K562 (cell line): ENCODE measurements around the gene TSG101. TPM values are rescaled to one million over a fixed set of nuclear protein-coding genes. Genes with fewer than 3 reads are reported as not detected.

Experiments used
- ADNP ChIP-seq: fragments of 200-800 bp; sonication (Bioruptor generic); IDR thresholded peaks from 2 replicates; pipeline ENCODE4 v1.6.1; 2016; ENCODE audit warnings: missing genetic modification characterization, missing compliant biosample characterization
- CTBP1 ChIP-seq: fragments of 450-650 bp; IDR thresholded peaks from 2 replicates; pipeline ENCODE4 v1.6.1; 2016; ENCODE audit warnings: borderline replicate concordance
- DACH1 ChIP-seq: fragments of 450-650 bp; IDR thresholded peaks from 2 replicates; pipeline ENCODE4 v1.6.1; 2018; ENCODE audit not compliant: partially characterized antibody
- FOSL1 ChIP-seq: fragments of 200-800 bp; sonication (Bioruptor generic); conservative IDR thresholded peaks from 2 replicates; pipeline ENCODE4 v1.6.1; 2016; ENCODE audit warnings: missing genetic modification characterization, missing compliant biosample characterization
- NCOA2 ChIP-seq, 2 experiments: fragments of 450-650 bp; IDR thresholded peaks; 2 replicates each; pipeline ENCODE4 v1.6.1; 2018; ENCODE audit warnings: mild to moderate bottlenecking in 2 of 2, moderate library complexity in 1 of 2; ENCODE audit not compliant: partially characterized antibody in 2 of 2
- PRMT5 ChIP-seq: sonication (generic); formaldehyde crosslinking; IDR thresholded peaks from 2 replicates; pipeline ENCODE4 v1.5.0; 2020; ENCODE audit warnings: missing genetic modification reagents
- RBM39 ChIP-seq: fragments of 200-400 bp; formaldehyde crosslinking; optimal IDR thresholded peaks from 2 replicates; pipeline ENCODE3; 2018; ENCODE audit warnings: low read depth, low read length
- SREBF1 ChIP-seq: fragments of 150-350 bp; IDR thresholded peaks from 2 replicates; pipeline ENCODE4 v1.6.1; 2014; ENCODE audit warnings: antibody characterized with exemption, low read depth, low read length, borderline replicate concordance
- ZNF12 ChIP-seq: sonication (generic); formaldehyde crosslinking; IDR thresholded peaks from 2 replicates; pipeline ENCODE4 v1.4.0; 2020; ENCODE audit warnings: mild to moderate bottlenecking, missing genetic modification reagents
- ZNF146 ChIP-seq: IDR thresholded peaks from one replicate; pipeline ENCODE4 v1.6.1; 2018; ENCODE audit warnings: missing compliant biosample characterization; ENCODE audit not compliant: unreplicated experiment
- ZNF445 ChIP-seq: fragments of 250-450 bp; sonication (Bioruptor Pico); IDR thresholded peaks from 2 replicates; pipeline ENCODE4 v1.4.0; 2020; ENCODE audit warnings: low read depth, mild to moderate bottlenecking, moderate library complexity
- polyA plus RNA-seq, 8 experiments: library from polyadenylated mRNA; depleted of rRNA in 4 of 8; stranded (reverse) in 5 of 8; unstranded in 3 of 8; fragments of >200 nt; fragmentation: Nextera tagmentation in 2 of 8; fragmentation: Illumina TruSeq in 1 of 8; extraction: Ambion mirVana in 2 of 8; extraction: Trizol in 1 of 8; gene quantifications; 2 replicates each; pipeline versions ENCODE4 v1.2.1 to v1.2.3, GENCODE V29; 2011 to 2014; ENCODE audit warnings: inconsistent platforms in 1 of 8, missing spikeins in 1 of 8
- total RNA-seq, 7 experiments: library from RNA; depleted of rRNA in 6 of 7; stranded (reverse); fragments of >200 nt in 6 of 7; fragmentation: Illumina TruSeq in 2 of 7; extraction: Trizol in 2 of 7; gene quantifications; 2 replicates each; pipeline versions ENCODE4 v1.2.1 to v1.2.3, GENCODE V29; 2011 to 2021; ENCODE audit warnings: low replicate concordance in 1 of 7
- TF ChIP-seq, protein P1 (sequence below): fragments of 250-450 bp; sonication (Bioruptor Pico); IDR thresholded peaks from 2 replicates; pipeline ENCODE4 v1.4.0; 2020
- TF ChIP-seq, protein P2 (sequence below): fragments of 250-450 bp; sonication (Bioruptor Pico); IDR thresholded peaks from 2 replicates; pipeline ENCODE4 v1.8.0; 2022; ENCODE audit warnings: moderate library complexity, mild to moderate bottlenecking, inconsistent platforms
- TF ChIP-seq, protein P3 (sequence below): fragments of 450-650 bp; IDR thresholded peaks from 2 replicates; pipeline ENCODE4 v1.6.1; 2017; ENCODE audit warnings: antibody characterized with exemption, mild to moderate bottlenecking

Gene TSG101
- total and polyA plus RNA-seq, 9 of the 15 experiments (the other 6 are each of a cell fraction or from before 2014, with no cell fraction given), result 24.6 to 141 (median 60.0) TPM

GRCh38 chr11:18526521-18527296 is at the start of gene TSG101 (continued):
- no peak for TF ChIP-seq SREBF1
- TF ChIP-seq FOSL1 (tag), result no peak
- TF ChIP-seq CTBP1, result peak; percentile 72; the same call in 1 of the 2 replicates
- TF ChIP-seq, protein P1, sequence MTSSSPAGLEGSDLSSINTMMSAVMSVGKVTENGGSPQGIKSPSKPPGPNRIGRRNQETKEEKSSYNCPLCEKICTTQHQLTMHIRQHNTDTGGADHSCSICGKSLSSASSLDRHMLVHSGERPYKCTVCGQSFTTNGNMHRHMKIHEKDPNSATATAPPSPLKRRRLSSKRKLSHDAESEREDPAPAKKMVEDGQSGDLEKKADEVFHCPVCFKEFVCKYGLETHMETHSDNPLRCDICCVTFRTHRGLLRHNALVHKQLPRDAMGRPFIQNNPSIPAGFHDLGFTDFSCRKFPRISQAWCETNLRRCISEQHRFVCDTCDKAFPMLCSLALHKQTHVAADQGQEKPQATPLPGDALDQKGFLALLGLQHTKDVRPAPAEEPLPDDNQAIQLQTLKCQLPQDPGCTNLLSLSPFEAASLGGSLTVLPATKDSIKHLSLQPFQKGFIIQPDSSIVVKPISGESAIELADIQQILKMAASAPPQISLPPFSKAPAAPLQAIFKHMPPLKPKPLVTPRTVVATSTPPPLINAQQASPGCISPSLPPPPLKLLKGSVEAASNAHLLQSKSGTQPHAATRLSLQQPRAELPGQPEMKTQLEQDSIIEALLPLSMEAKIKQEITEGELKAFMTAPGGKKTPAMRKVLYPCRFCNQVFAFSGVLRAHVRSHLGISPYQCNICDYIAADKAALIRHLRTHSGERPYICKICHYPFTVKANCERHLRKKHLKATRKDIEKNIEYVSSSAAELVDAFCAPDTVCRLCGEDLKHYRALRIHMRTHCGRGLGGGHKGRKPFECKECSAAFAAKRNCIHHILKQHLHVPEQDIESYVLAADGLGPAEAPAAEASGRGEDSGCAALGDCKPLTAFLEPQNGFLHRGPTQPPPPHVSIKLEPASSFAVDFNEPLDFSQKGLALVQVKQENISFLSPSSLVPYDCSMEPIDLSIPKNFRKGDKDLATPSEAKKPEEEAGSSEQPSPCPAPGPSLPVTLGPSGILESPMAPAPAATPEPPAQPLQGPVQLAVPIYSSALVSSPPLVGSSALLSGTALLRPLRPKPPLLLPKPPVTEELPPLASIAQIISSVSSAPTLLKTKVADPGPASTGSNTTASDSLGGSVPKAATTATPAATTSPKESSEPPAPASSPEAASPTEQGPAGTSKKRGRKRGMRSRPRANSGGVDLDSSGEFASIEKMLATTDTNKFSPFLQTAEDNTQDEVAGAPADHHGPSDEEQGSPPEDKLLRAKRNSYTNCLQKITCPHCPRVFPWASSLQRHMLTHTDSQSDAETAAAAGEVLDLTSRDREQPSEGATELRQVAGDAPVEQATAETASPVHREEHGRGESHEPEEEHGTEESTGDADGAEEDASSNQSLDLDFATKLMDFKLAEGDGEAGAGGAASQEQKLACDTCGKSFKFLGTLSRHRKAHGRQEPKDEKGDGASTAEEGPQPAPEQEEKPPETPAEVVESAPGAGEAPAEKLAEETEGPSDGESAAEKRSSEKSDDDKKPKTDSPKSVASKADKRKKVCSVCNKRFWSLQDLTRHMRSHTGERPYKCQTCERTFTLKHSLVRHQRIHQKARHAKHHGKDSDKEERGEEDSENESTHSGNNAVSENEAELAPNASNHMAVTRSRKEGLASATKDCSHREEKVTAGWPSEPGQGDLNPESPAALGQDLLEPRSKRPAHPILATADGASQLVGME, result no peak
- TF ChIP-seq, protein P2, sequence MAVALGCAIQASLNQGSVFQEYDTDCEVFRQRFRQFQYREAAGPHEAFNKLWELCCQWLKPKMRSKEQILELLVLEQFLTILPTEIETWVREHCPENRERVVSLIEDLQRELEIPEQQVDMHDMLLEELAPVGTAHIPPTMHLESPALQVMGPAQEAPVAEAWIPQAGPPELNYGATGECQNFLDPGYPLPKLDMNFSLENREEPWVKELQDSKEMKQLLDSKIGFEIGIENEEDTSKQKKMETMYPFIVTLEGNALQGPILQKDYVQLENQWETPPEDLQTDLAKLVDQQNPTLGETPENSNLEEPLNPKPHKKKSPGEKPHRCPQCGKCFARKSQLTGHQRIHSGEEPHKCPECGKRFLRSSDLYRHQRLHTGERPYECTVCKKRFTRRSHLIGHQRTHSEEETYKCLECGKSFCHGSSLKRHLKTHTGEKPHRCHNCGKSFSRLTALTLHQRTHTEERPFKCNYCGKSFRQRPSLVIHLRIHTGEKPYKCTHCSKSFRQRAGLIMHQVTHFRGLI, result no peak
- 0 out of 2 replicates have a peak, but pooled peaks have one; percentile 74 for TF ChIP-seq PRMT5 (CRISPR knock-in tag)
- TF ChIP-seq DACH1, result no peak
- no peak for TF ChIP-seq ZNF445
- no peak for TF ChIP-seq ZNF146 (CRISPR knock-in tag)
- TF ChIP-seq ADNP (tag), result no peak
- no peak for TF ChIP-seq RBM39
- TF ChIP-seq NCOA2 (IDR thresholded peaks at IDR 0.05; ENCODE audit: partially characterized antibody in 2 of 2), result no peak
- TF ChIP-seq, protein P3, sequence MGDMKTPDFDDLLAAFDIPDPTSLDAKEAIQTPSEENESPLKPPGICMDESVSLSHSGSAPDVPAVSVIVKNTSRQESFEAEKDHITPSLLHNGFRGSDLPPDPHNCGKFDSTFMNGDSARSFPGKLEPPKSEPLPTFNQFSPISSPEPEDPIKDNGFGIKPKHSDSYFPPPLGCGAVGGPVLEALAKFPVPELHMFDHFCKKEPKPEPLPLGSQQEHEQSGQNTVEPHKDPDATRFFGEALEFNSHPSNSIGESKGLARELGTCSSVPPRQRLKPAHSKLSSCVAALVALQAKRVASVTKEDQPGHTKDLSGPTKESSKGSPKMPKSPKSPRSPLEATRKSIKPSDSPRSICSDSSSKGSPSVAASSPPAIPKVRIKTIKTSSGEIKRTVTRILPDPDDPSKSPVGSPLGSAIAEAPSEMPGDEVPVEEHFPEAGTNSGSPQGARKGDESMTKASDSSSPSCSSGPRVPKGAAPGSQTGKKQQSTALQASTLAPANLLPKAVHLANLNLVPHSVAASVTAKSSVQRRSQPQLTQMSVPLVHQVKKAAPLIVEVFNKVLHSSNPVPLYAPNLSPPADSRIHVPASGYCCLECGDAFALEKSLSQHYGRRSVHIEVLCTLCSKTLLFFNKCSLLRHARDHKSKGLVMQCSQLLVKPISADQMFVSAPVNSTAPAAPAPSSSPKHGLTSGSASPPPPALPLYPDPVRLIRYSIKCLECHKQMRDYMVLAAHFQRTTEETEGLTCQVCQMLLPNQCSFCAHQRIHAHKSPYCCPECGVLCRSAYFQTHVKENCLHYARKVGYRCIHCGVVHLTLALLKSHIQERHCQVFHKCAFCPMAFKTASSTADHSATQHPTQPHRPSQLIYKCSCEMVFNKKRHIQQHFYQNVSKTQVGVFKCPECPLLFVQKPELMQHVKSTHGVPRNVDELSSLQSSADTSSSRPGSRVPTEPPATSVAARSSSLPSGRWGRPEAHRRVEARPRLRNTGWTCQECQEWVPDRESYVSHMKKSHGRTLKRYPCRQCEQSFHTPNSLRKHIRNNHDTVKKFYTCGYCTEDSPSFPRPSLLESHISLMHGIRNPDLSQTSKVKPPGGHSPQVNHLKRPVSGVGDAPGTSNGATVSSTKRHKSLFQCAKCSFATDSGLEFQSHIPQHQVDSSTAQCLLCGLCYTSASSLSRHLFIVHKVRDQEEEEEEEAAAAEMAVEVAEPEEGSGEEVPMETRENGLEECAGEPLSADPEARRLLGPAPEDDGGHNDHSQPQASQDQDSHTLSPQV, result no peak
- TF ChIP-seq ZNF12 (CRISPR knock-in tag), result no peak
